Panc1 (cell line): Measurements from ENCODE around the gene RALGAPB. TPM values are rescaled to one million over a fixed set of nuclear protein-coding genes. Genes with fewer than 3 reads are reported as not detected.
"Not testable (repeated sequence)": the region's sequence is repeated elsewhere in the genome, so short reads cannot be mapped to it uniquely, and the experiment has no call there.

ENCODE experiments used
- ATAC-seq: fragments of 200-7000 bp; cut with Tn5 transposase; 2 replicates; pipeline ENCODE4 v1.9.1; 2020; ENCODE audit warnings: mild to moderate bottlenecking, moderate library complexity
- BruUV-seq: library from RNA; stranded (reverse); fragments of 400-500 nt; replicated peaks from 2 replicates; lab custom pipeline; 2021; lab: Mats Ljungman, UMichigan
- CTCF ChIA-PET: fragments of 300-600 bp; sonication (Branson Sonifier 250); formaldehyde crosslinking; loops from one replicate; lab custom pipeline; 2022; ENCODE audit warnings: antibody characterized with exemption; lab: Charles Lee
- POLR2A ChIA-PET: fragments of 300-600 bp; sonication (Branson Sonifier 250); formaldehyde crosslinking; loops from one replicate; lab custom pipeline; 2022; ENCODE audit warnings: antibody characterized with exemption; lab: Charles Lee
- DNase-seq: peaks from one replicate; pipeline ENCODE4 v3.0.0-alpha.2; 2010; ENCODE audit warnings: low read depth, low spot score
- H3K27ac ChIP-seq: 2 replicates; pipeline ENCODE4 v1.5.1; 2011; ENCODE audit warnings: mild to moderate bottlenecking, low read length, inconsistent platforms
- H3K27me3 ChIP-seq: fragments of 200-500 bp; sonication (Bioruptor generic); 2 replicates; pipeline ENCODE4 v1.6.0; 2014; ENCODE audit warnings: low read length, inconsistent platforms; ENCODE audit not compliant: control insufficient read depth, insufficient read depth
- H3K36me3 ChIP-seq: fragments of 200-500 bp; sonication (Bioruptor generic); 2 replicates; pipeline ENCODE4 v1.5.1; 2014; ENCODE audit warnings: inconsistent platforms, mild to moderate bottlenecking, low read length, moderate library complexity; ENCODE audit not compliant: control insufficient read depth, insufficient read depth
- H3K4me1 ChIP-seq: 2 replicates; pipeline ENCODE4 v1.5.1; 2011; ENCODE audit warnings: inconsistent platforms, mild to moderate bottlenecking, low read length, moderate library complexity; ENCODE audit not compliant: control insufficient read depth, insufficient read depth
- H3K4me3 ChIP-seq, 2 experiments: 2 replicates each; pipeline ENCODE4 v1.5.1; 2011 to 2012; ENCODE audit warnings: low read depth in 2 of 2, low read length in 2 of 2, mild to moderate bottlenecking in 2 of 2, inconsistent platforms in 1 of 2, moderate library complexity in 1 of 2
- H3K9me3 ChIP-seq: fragments of 200-500 bp; sonication (Bioruptor generic); 2 replicates; pipeline ENCODE4 v1.5.1; 2014; ENCODE audit warnings: low read depth, mild to moderate bottlenecking, inconsistent platforms, low read length, moderate library complexity; ENCODE audit not compliant: control insufficient read depth, insufficient read depth
- CTCF ChIP-seq: fragments of 450-650 bp; IDR thresholded peaks from 2 replicates; pipeline ENCODE4 v1.5.1; 2017; ENCODE audit warnings: mild to moderate bottlenecking
- POLR2AphosphoS5 ChIP-seq: IDR thresholded peaks from 2 replicates; pipeline ENCODE4 v1.6.1; 2012; ENCODE audit warnings: mild to moderate bottlenecking, low read depth, low read length, moderate library complexity
- REST ChIP-seq, 2 experiments: IDR thresholded peaks; 2 replicates each; pipeline ENCODE4 v1.6.1; 2011 to 2012; ENCODE audit warnings: low read depth in 2 of 2, control low read depth in 1 of 2, low read length in 1 of 2, mild to moderate bottlenecking in 1 of 2, moderate library complexity in 1 of 2; ENCODE audit not compliant: insufficient read depth in 1 of 2
- SIN3A ChIP-seq: IDR thresholded peaks from 2 replicates; pipeline ENCODE4 v1.6.1; 2012; ENCODE audit warnings: low read depth, mild to moderate bottlenecking, low read length, moderate library complexity, borderline replicate concordance; ENCODE audit not compliant: insufficient read depth
- TCF7L2 ChIP-seq: IDR thresholded peaks from 2 replicates; pipeline ENCODE4 v1.6.1; 2011; ENCODE audit warnings: mild to moderate bottlenecking, low read depth, low read length, inconsistent platforms
- in situ Hi-C: cut with HindIII; loops from 2 replicates; pipeline ENCODE4 v1.10.0; 2016; ENCODE audit warnings: low sequenced_read_pairs, low pct_unique_long_range_greater_than_20kb
- intact Hi-C: fragments of 100-400 bp; cut with micrococcal nuclease; formaldehyde crosslinking; loops from one replicate; pipeline ENCODE4 v1.10.0; 2022; ENCODE audit not compliant: unreplicated experiment
- total RNA-seq: library from RNA; stranded (reverse); gene quantifications from one replicate; pipeline ENCODE4 v1.2.1, GENCODE V29; 2021; ENCODE audit not compliant: unreplicated experiment

Gene RALGAPB
- total RNA-seq, 1 experiment from 2014 or later, result 33.1 TPM

GRCh38 chr20:38504368-38505090 is 31.9 kb downstream of the RALGAPB start:
- in situ Hi-C loops, result no loop called here
- ATAC-seq (no peak), DNase-seq (no peak)
- CTCF ChIA-PET, result no interaction called here
- TF ChIP-seq CTCF (no peak), TCF7L2 (no peak), REST (IDR thresholded peaks at IDR 0.05; ENCODE audit: insufficient read depth in 1 of 2, low read depth in 2 of 2, low read length in 1 of 2) (no peak), SIN3A (no peak), POLR2AphosphoS5 (no peak)
- BruUV-seq, result no TSS peak
- Histone ChIP-seq H3K27me3 (no peaks in the 10 kb centered on the region), H3K4me1 (no peaks in the 10 kb centered on the region), H3K27ac (no peak overlapping the region), H3K4me3 (no peak overlapping the region), H3K9me3 (no peaks in the 10 kb centered on the region), H3K36me3 (peaks cover 7% of the 10 kb centered on the region; the same call in 1 of the 2 replicates)
- intact Hi-C loops, result no loop called here
- POLR2A ChIA-PET, result no interaction called here

- no peak for DNase-seq
- no peaks in the 10 kb centered on the region for H3K27me3 ChIP-seq
- no peak overlapping the region for H3K27ac ChIP-seq
- no peaks in the 10 kb centered on the region for H3K4me1 ChIP-seq
- peaks cover 2% of the 10 kb centered on the region; the same call in 1 of the 2 replicates for H3K36me3 ChIP-seq
- in situ Hi-C loops (no loop called here), intact Hi-C loops (no loop called here)
- no peak for ATAC-seq
- TF ChIP-seq CTCF (no peak), TCF7L2 (no peak), SIN3A (no peak), POLR2AphosphoS5 (no peak), REST (IDR thresholded peaks at IDR 0.05; ENCODE audit: insufficient read depth in 1 of 2, low read depth in 2 of 2, low read length in 1 of 2) (no peak)
- no peaks in the 10 kb centered on the region for H3K9me3 ChIP-seq
- CTCF ChIA-PET, result no interaction called here
- H3K4me3 ChIP-seq, result no peak overlapping the region
- BruUV-seq, result TSS peak; percentile 27
- POLR2A ChIA-PET, result no interaction called here
These were observed 32.4 kb downstream of the RALGAPB start for GRCh38 chr20:38505091-38505455.

- H3K27ac ChIP-seq, BruUV-seq, H3K27me3 ChIP-seq, intact Hi-C loops, in situ Hi-C loops, H3K36me3 ChIP-seq, H3K4me1 ChIP-seq, H3K4me3 ChIP-seq, DNase-seq, POLR2A ChIA-PET, CTCF ChIA-PET, H3K9me3 ChIP-seq, ATAC-seq: not testable (repeated sequence)
These were observed 39.1 kb downstream of the RALGAPB start for GRCh38 chr20:38511726-38512125.
